SU-DHL-6 (cell line): ENCODE data around the gene COPS2.

Experiments
- CTCF ChIP-seq: fragments of 200-600 bp; sonication (generic); IDR thresholded peaks from one replicate; pipeline ENCODE4 v1.5.1; 2017; ENCODE audit warnings: antibody characterized with exemption, mild to moderate bottlenecking, low read length, moderate library complexity; ENCODE audit not compliant: insufficient read depth, poor library complexity, severe bottlenecking
- EZH2phosphoT487 ChIP-seq: fragments of 200-600 bp; sonication (generic), shearing (Covaris generic); conservative IDR thresholded peaks from 2 replicates; pipeline ENCODE4 v1.6.1; 2018; ENCODE audit warnings: mild to moderate bottlenecking, antibody characterized with exemption, low read length, moderate library complexity, mixed read lengths

DNA sequence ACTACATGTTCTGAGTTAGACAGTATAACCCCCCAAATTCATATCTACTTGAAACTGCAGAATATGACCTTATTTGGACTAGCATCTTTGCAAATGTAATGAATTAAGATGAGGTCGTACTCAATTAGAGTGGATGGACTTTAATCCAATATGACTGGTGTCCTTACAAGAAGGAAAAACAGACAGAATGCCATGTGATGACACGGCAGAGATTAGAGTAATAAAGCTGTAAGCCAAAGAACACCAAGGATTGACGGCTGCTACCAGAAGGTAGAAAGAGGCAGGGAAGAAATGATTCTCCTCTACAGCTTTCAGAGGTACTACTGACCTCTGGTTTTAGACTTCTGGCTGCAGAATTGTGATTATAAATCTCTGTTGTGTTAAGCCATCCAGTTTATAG lies 44.9 kb upstream of the COPS2 start:
- TF ChIP-seq CTCF = no peak
- no peak for TF ChIP-seq EZH2phosphoT487
